Measurements from ENCODE around the gene ENTR1. TPM values are rescaled to one million over a fixed set of nuclear protein-coding genes. Genes with fewer than 3 reads are reported as not detected.

Gene ENTR1
- total RNA-seq, 4 donors from 2014 or later: 37.4 to 93.0 (median 49.7) TPM

GRCh38 chr9:136405481-136405880 is 4.9 kb downstream of the ENTR1 start:
- no peaks in the 10 kb centered on the region for H3K9me3 ChIP-seq
- DNase-seq (ENCODE audit: low spot score in 2 of 2): no peak
- H3K27ac ChIP-seq: no peak overlapping the region
- no peak overlapping the region for H3K4me3 ChIP-seq
- no peaks in the 10 kb centered on the region for H3K27me3 ChIP-seq
- TF ChIP-seq POLR2A (IDR thresholded peaks at IDR 0.05) (no peak), POLR2AphosphoS5 (IDR thresholded peaks at IDR 0.05) (no peak), EP300 (IDR thresholded peaks at IDR 0.05) (no peak), CTCF (IDR thresholded peaks at IDR 0.05) (no peak)
- H3K4me1 ChIP-seq: peaks cover 30% of the 10 kb centered on the region
- peaks cover 57% of the 10 kb centered on the region for H3K36me3 ChIP-seq
- WGBS: 79% methylated on average over 7 of the region's 7 CpGs

- peaks cover 57% of the 10 kb centered on the region for H3K36me3 ChIP-seq
- H3K4me1 ChIP-seq: peaks cover 31% of the 10 kb centered on the region
- H3K4me3 ChIP-seq: no peak overlapping the region
- TF ChIP-seq POLR2AphosphoS5 (IDR thresholded peaks at IDR 0.05) (no peak), POLR2A (IDR thresholded peaks at IDR 0.05) (no peak), EP300 (IDR thresholded peaks at IDR 0.05) (no peak), CTCF (IDR thresholded peaks at IDR 0.05) (no peak)
- whole genome bisulfite sequencing: 66% methylated on average over 11 of the region's 14 CpGs
- DNase-seq (ENCODE audit: low spot score in 2 of 2): no peak
- no peak overlapping the region for H3K27ac ChIP-seq
- H3K27me3 ChIP-seq: no peaks in the 10 kb centered on the region
- no peaks in the 10 kb centered on the region for H3K9me3 ChIP-seq
Observed at GRCh38 chr9:136404801-136405136, 5.6 kb downstream of the ENTR1 start.

GRCh38 chr9:136403915-136404800 is 6.3 kb downstream of the ENTR1 start:
- WGBS: 67% methylated on average over 13 of the region's 32 CpGs
- no peaks in the 10 kb centered on the region for H3K27me3 ChIP-seq
- TF ChIP-seq CTCF (IDR thresholded peaks at IDR 0.05) (no peak), EP300 (IDR thresholded peaks at IDR 0.05) (no peak)
- H3K9me3 ChIP-seq: no peaks in the 10 kb centered on the region
- H3K27ac ChIP-seq: no peak overlapping the region
- no peak overlapping the region for H3K4me3 ChIP-seq
- no peak for DNase-seq (ENCODE audit: low spot score in 2 of 2)
- peaks cover 29% of the 10 kb centered on the region for H3K4me1 ChIP-seq
- H3K36me3 ChIP-seq: peaks cover 57% of the 10 kb centered on the region

DNA sequence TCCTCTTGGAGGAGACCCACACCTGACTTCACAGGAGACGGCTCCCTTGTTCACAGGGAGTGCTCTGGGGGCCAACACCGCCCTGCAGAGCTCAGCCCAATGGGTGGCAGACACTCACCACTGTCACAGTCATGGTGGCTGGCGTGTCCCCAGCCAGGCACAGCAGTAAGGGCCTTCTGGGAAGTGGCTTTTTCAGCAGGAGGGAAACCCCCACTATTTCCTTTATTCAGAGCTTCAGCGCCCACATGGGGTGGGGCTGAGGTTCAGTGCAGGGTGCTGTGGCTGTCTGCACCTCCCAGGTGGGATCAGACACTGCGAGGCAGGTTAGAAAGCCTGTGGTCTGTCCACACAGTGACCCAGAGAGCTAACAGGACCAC is 6.9 kb downstream of the ENTR1 start:
- DNase-seq (ENCODE audit: low spot score in 2 of 2): no peak
- Histone ChIP-seq H3K9me3 (no peaks in the 10 kb centered on the region), H3K36me3 (peaks cover 57% of the 10 kb centered on the region), H3K4me3 (no peak overlapping the region), H3K4me1 (peaks cover 29% of the 10 kb centered on the region), H3K27ac (no peak overlapping the region), H3K27me3 (no peaks in the 10 kb centered on the region)
- 78% methylated on average over 4 of the region's 5 CpGs for WGBS
- TF ChIP-seq CTCF (IDR thresholded peaks at IDR 0.05) (no peak), POLR2AphosphoS5 (IDR thresholded peaks at IDR 0.05) (no peak), POLR2A (IDR thresholded peaks at IDR 0.05) (no peak), EP300 (IDR thresholded peaks at IDR 0.05) (no peak)

DNA sequence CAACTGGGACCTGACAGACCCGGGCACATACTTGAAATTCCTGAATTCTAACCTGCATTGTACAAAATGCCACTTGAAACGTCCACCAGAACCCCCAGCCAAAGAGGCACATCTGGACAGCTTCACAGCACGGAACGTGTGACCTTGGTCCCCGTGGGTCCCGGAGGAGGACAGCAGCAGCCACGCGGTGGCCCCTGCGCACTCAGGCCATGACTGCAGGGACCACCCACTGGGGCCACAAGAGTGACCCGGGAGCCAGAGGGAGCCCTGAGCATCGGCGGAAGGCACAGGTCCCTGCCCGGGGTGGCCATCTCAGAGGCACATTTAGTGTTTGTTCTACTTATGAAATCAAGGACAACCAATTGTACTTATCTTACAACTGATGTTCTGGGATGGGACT is 8.3 kb downstream of the ENTR1 start:
- Histone ChIP-seq H3K4me3 (no peak overlapping the region), H3K27ac (no peak overlapping the region), H3K9me3 (no peaks in the 10 kb centered on the region), H3K36me3 (peaks cover 55% of the 10 kb centered on the region), H3K4me1 (peaks cover 30% of the 10 kb centered on the region), H3K27me3 (no peaks in the 10 kb centered on the region)
- WGBS: 77% methylated on average over 13 of the region's 13 CpGs
- TF ChIP-seq EP300 (IDR thresholded peaks at IDR 0.05) (no peak), POLR2A (IDR thresholded peaks at IDR 0.05) (no peak), POLR2AphosphoS5 (IDR thresholded peaks at IDR 0.05) (no peak), CTCF (IDR thresholded peaks at IDR 0.05) (no peak)
- DNase-seq (ENCODE audit: low spot score in 2 of 2): no peak
